CD4-positive, alpha-beta T cell treated with Interferon gamma for 1 hour (primary cell): ENCODE data around the gene CGB7.
A peak's percentile ranks its signal among the peaks of the same experiment; 100 is the strongest.
"Not testable (repeated sequence)": the region's sequence is repeated elsewhere in the genome, so short reads cannot be mapped to it uniquely, and the experiment has no call there.

Source experiments
- DNase-seq: peaks from one replicate; pipeline ENCODE4 v3.0.0-alpha.2; 2020

Gene CGB7

DNA sequence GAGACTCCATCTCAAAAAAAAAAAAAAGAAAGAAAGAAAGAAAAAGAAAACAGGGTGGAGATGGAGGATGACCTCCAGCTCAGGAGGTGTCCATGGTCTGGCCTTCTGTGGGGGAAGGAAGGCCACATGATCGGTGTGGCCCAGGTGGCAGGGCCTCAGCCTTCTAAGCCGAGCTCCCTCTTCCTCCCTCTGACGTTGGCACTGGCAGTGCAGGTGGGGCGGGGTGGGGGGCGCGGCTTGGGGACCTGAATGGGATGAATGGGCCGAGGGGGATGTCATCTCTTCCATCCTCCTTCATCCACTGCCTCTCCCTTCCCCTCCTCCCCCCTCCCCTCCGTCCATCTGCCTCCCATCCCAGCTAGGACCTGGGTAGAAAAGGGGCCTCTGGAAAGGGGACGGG is 17.8 kb downstream of the CGB7 start:
- not testable (repeated sequence) for DNase-seq

DNA sequence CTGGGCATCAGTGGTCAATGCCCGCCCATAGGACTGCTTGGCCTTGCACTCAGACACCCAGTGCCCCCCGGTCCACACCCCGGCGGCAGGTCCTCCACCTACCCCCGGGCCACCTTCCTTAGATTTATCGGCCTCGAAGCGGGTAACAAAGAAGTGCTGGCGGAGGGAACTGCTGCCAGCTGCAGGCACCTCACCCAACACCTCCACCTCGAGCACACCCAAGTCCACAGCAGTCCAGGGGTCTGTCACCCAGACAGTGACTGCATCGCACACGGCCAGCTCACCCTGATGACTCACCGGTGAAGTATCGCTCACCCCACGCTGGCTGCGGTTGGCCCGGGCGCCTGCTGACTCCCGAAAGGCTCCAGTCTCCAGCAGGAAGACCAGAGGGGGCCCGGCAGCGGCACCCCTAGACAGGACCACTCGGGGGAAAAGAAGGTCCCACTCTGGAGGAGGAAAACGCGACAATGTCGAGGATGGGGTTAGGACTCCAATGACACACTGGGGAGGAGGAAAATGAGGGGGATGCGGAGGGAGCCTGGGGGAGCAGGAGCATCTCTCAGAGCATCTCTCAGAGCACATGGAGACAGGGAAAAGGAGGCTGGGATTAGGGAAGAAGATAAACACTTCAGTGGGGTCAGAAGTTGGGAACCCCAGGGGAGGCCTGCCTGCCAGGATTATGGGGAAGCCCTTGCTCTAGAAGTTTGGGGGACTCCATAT is 18.8 kb downstream of the CGB7 start:
- not testable (repeated sequence) for DNase-seq

DNA sequence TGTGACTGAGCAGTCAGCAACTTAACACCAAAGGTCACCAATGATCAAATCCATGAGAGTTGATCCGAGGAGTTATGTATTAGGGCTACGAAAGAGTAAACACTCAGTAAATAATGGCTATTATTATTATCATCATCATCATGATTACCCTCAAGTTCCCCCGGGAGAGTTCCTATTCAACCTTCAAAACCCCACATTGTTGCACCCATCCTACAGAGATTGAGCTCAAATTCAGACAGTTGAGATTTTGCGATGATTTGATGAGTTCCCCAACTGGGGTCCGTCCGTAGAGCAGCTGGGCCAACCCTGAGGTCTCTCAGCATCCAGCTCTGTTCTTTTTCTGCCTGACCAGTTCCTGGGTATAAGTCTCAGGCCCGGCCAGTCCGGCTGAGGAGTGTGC is 19.4 kb downstream of the CGB7 start:
- not testable (repeated sequence) for DNase-seq

DNA sequence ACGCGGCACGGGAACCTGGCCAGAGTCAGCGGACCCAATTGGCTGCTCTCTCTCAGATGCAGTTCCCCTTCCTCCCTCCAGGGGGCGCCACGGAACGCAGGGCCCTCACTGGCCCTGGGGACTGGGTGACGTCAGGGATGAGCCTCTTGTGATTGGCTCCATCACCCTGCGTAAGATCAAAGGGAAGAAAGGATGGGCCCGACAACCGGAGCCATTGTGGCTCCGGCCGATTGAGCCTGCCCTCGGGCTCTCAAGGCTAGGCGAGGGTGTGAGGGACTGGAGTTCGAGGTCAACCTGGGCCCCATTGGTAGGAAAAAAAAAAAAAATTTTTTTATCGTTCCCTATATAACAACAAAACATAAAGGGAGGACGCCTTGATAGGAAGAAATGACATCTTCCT is 20.7 kb downstream of the CGB7 start, which contains the start of gene CGB1:
TSS of gene CGB1 (minus strand) at position 81 of the 400 bp plus-strand sequence. CDS start 184 bp downstream, outside the sequence.
- not testable (repeated sequence) for DNase-seq

DNA sequence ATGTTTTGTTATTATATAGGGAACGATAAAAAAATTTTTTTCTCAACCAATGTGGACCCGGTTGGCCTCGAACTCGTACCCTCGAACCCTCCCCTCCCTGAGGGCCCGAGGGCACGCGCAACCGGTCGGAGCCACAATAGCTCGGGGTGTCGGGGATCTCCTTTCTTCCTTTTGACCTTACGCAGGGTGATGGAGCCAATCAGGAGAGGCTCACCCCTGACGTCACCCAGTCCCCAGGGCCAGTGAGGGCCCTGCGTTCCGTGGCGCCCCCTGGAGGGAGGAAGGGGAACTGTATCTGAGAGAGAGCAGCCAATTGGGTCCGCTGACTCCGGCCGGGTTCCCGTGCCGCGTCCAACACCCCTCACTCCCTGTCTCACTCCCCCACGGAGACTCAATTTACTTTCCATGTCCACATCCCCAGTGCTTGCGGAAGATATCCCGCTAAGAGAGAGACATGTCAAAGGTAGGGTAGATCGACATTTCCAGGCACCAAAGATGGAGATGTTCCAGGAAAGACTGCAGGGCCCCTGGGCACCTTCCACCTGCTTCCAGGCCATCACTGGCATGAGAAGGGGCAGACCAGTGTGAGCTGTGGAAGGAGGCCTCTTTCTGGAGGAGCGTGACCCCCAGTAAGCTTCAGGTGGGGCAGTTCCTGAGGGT is 25.8 kb downstream of the CGB7 start, which contains the start of gene CGB2:
TSS of gene CGB2 (plus strand) at position 249 of the 660 bp plus-strand sequence. CDS start at position 455, 206 bp downstream.
- peak; percentile 58 for DNase-seq

DNA sequence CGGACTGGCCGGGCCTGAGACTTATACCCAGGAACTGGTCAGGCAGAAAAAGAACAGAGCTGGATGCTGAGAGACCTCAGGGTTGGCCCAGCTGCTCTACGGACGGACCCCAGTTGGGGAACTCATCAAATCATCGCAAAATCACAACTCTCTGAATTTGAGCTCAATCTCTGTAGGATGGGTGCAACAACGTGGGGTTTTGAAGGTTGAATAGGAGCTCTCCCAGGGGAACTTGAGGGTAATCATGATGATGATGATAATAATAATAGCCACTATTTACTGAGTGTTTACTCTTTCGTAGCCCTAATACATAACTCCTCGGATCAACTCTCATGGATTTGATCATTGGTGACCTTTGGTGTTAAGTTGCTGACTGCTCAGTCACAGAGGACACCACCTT is 27.2 kb downstream of the CGB7 start:
- not testable (repeated sequence) for DNase-seq

DNA sequence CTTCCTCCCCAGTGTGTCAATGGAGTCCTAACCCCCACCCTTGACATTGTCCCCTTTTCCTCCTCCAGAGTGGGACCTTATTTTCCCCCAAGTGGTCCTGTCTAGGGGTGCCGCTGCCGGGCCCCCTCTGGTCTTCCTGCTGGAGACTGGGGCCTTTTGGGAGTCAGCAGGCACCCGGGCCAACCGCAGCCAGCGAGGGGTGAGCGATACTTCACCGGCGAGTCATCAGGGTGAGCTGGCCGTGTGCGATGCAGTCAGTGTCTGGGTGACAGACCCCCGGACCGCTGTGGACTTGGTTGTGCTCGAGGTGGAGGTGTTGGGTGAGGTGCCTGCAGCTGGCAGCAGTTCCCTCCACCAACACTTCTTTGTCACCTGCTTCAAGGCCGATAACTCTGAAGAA is 27.8 kb downstream of the CGB7 start:
- not testable (repeated sequence) for DNase-seq

DNA sequence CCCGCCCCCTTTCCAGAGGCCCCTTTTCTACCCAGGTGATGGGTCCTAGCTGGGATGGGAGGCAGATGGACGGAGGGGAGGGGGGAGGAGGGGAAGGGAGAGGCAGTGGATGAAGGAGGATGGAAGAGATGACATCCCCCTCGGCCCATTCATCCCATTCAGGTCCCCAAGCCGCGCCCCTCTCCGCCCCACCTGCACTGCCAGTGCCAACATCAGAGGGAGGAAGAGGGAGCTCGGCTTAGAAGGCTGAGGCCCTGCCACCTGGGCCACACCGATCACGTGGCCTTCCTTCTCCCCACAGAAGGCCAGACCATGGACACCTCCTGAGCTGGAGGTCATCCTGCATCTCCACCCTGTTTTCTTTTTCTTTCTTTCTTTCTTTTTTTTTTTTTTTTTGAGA is 28.9 kb downstream of the CGB7 start:
- not testable (repeated sequence) for DNase-seq

DNA sequence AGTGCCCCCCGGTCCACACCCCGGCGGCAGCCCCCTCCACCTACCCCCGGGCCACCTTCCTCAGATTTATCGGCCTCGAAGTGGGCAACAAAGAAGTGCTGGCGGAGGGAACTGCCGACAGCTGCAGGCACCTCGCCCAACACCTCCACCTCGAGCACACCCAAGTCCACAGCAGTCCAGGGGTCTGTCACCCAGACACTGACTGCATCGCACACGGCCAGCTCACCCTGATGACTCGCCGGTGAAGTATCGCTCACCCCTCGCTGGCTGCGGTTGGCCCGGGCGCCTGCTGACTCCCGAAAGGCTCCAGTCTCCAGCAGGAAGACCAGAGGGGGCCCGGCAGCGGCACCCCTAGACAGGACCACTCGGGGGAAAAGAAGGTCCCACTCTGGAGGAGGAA is 31.9 kb downstream of the CGB7 start:
- not testable (repeated sequence) for DNase-seq

DNA sequence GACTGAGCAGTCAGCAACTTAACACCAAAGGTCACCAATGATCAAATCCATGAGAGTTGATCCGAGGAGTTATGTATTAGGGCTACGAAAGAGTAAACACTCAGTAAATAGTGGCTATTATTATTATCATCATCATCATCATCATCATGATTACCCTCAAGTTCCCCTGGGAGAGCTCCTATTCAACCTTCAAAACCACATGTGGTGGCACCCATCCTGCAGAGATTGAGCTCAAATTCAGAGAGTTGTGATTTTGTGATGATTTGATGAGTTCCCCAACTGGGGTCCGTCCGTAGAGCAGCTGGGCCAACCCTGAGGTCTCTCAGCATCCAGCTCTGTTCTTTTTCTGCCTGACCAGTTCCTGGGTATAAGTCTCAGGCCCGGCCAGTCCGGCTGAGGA is 32.5 kb downstream of the CGB7 start:
- not testable (repeated sequence) for DNase-seq

DNA sequence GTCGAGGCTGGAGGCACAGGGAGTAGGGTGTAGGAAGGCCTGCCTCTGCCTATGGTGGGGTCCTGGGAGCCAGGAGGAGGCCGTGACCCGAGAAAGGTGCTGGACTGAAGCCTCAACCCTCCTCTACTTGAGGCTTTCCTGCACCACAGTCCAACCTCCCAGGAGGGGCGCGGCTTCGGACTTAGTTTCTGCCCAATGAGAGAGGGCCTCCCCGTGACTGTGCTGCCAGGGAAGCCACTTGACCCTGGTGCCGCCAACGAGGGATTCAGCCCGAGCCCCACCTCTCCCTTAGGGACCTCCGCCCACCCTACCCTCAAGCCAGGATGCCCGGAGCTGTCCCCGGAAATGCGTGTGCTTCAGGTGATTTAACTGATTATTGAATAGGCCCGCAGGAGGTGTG is 33.3 kb downstream of the CGB7 start, which contains the start of gene CGB3:
TSS of gene CGB3 (minus strand) at position 101 of the 400 bp plus-strand sequence. CDS start 362 bp downstream, outside the sequence.
- DNase-seq = not testable (repeated sequence)

DNA sequence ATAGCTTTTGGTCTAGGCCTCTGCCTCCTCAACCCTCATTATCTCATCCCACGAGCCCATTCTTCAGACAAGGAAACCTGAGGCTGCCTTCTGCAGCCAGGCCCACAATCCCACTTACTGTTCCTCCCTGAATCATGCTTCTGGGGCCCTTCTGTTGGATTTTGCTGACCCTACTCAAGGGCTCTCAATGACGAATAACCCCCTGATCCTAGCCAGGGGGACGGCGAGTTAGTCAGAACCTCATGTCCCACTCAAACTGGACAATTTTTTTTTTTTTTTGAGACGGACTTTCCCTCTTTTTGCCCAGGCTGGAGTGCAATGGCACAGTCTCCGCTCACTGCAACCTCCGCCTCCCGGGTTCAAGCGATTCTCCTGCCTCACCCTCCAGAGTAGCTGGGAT is 35.4 kb downstream of the CGB7 start:
- no peak for DNase-seq

DNA sequence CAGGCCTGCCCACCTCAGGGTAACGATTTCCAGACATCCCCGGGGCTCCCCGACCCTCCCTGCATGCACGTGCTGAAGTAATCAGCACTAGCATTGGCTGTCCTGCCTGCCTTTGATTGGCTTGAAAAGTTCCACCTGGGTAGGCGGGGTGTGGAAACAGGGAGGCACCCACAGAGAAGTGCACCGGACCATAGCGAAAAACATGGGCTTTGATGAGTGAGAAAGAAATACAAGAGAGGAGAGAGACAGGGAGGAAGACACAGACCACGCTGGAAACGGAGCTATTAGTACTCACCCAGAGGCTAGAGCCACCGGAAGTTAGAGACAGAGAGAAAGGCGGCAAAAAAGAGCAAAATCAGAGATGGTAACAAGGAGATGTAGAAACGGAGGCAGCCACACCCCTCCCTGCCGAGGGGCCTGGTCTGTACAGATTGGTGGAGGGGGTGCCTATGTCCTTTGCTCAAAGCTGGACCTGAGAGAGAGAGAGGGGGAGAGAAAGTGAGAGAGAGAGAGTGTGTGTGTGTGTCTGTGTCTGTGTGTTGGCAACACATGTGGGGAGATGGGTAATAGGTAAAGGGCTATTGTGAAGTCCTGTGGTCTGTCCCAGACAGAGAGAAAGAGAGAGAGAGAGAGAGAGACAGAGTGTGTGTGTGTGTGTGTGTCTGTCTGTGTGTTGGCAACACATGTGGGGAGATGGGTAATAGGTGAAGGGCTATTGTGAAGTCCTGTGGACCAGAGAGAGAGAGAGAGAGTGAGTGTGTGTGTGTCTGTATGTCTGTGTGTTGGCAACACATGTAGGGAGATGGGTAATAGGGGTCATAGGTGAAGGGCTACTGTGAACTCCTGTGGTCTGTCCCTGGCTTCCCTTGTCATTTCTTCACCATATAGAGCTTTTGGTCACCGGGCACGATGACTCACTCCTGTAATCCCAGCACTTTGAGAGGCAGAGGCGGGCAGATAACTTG is 36.3 kb downstream of the CGB7 start:
- DNase-seq = no peak

DNA sequence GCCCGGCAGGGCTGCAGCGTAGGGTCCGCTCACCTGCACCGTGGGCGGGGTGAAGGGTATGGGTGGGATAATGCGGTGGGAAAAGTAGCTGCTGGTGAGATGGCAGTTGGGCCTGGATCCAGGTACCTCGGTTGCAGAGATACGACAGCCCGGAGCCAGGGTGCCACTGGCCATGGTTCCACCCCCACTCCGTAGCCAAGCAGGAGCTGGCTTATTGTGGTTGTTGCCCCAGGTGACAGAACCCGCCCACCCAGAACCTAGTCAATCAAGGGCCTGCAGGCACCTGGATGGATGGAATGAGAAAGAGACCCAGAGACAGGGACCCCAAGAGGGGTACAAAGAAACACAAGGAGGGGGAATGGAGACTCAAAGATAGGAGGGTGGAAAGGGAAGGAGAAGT is 37.2 kb downstream of the CGB7 start:
- DNase-seq = no peak

DNA sequence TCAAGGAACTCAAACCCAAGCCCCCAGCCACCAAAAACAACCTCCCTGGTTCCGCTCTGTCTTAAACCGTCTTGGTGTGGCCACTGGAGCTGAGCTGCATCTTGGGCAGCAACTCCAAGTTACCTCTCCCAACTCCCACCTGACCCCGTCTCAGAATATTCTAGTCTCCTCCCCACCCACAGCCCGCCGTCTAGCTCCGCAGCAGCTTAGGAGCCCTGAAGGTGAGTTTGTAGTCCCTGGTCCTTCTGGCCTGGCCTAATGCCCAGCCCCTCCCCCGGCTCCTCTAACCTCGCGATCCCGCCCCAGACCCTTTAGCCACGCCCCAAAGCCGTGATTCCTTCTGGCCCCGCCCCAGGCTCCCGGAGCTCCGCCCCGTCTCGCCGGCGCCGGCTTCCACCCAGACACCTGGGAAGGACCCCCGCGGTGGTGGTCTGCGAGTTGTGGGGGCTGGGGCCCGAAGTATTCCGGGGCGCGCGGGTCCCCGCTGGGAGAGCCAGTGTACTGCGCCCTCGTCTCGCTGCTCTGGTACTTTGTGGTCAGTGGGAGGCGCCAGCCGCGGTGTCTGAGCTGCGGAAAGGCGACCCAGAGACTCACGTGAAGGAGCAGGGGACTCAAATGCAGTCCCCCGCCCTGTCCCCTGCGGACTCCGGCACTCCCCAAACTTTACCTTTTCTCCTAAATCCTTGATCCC is 38.2 kb downstream of the CGB7 start:
- DNase-seq = peak; percentile 63

DNA sequence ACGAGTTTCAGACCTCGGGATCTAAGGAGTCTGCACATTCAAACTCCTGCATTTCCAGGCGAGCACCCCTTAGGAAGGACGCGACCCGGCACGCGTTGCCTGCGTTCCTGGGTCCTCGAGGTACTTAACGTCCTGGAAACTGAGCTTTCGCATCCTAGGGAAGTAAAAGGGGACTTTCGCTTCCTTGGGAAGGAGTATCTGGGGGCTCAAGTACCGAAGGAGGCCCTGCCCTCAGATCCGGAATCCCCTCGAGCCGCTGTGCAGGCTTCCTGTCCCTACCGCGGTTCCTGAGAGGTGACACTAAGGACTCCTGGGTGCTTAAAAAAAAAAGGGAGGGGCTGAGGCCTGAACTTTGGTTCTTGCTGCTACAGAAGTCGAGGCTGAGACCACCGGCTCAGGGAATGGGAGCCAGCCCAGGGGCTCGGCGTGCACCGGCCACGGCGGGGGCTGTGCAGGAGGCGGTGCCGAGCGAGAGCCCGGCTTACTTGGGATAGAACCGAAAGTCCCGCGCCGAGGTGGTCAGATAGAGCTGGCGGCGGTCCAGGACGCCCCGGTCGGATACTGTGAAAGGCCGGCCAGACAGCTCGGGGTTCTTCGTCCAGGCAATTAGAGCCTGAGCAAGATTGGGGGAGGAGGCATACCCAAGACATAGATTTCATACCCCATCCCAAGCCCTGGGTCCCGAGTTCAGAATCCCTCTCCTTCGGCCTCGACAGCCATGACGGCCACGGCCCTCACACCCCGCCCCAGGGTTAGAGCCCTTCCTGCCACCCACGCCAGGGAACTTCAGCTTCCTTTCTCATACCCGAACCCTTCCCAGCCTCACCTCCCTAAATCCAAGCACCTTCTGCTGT is 38.9 kb downstream of the CGB7 start:
- DNase-seq = not testable (repeated sequence)

DNA sequence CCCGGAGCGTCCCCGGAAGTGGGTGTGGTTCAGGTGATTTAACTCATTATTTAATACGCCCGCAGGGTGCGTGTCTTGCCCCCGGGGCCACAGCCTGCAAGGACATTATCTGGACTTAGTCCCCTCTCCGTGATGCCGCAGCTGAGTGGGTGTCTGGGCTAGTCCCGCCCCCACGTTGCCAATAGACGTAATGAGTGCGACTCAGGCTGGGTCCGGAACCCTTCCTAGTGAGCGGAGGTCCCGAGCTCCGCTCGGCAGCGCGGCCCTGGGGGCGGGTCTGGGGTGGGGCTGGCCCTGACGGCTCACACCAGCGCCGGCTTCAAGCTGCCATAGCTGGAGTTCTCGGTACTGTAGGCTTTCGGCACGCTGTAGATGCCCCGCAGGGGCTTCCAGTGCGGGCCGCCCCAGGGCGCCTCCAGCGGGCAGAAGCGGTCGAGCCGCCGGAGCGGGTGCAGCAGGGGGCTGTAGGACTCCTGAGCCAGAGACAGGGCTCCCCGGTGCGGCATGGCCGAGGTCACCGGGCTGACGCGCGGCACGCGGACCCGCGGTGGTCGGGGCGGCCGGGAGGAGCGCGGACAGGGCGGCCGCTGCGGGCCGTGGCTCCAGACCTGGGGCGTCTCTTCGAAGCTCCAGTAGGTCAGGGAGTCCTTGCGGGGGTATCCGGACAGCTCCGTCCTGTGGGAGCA is 39.7 kb downstream of the CGB7 start:
- DNase-seq = peak; percentile 71

DNA sequence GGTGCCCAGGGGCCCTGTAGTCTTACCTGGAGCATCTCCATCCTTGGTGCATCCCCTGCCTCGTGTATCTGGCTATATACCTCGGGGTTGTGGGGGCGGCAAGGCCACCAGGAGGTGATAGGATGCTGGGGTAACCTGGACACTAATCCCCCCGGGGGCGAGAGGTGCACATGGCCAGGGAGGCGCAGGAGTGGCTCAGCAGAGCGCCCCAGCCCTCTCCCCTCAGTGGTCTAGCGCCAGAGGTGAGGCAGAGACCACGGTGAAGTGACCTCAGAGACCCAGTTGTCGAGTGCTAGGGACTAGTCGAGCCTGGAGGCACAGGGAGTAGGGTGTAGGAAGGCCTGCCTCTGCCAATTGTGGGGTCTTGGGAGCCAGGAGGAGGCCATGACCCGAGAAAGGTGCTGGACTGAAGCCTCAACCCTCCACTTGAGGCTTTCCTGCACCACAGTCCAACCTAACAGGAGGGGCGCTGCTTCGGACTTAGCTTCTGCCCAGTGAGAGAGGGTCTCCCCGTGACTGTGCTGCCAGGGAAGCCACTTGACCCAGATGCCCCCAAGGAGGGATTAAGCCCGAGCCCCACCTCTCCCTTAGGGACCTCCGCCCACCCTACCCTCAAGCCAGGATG is 40.4 kb downstream of the CGB7 start, which contains the start of gene LHB:
TSS of gene LHB (minus strand) at position 51 of the 625 bp plus-strand sequence. CDS start at position 41, 10 bp downstream.
- no peak for DNase-seq

DNA sequence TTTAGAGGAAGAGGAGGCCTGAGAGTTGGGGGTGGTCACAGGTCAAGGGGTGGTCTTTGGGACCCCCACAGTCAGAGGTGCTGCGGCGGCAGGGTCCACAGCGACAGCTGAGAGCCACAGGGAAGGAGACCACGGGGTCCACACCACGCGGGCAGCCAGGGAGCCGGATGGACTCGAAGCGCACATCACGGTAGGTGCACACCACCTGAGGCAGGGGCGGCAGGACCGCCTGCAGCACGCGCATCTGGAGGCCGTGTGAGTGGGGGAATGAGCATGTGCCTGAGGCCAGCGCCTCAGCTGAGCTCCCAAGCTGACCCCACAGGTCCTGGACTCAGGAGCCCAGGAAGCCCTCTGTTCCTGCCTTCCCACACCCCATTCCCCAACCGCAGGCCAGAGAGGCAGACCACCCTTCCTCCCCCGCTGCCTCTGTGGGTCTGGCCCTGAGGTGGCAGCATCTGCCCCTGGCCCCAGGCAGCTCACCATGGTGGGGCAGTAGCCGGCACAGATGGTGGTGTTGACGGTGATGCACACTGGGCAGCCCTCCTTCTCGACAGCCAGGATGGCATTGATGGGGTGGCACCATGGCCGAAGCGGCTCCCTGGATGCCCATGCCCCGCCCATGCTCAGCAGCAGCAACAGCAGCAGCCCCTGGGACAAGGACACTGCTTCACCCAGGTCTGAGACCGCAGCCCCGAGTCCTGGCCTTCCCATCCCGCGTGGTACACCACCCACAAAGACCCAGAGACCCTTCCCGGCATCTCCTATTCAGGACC is 41.3 kb downstream of the CGB7 start:
- no peak for DNase-seq
